Lower leg skin (tissue), 4 donors: ENCODE measurements around the gene SLC34A1. TPM values are rescaled to one million over a fixed set of nuclear protein-coding genes. Genes with fewer than 3 reads are reported as not detected.
A peak's percentile ranks its signal among the peaks of the same experiment; 100 is the strongest.

ENCODE experiments used
- DNase-seq, 2 donors: peaks; one replicate each; pipeline ENCODE4 v3.0.0-alpha.2; 2019; ENCODE audit warnings: low spot score in 2 of 2
- H3K4me3 ChIP-seq: fragments of 200-600 bp; sonication (generic); 2 replicates; pipeline ENCODE4 v1.5.1; 2017; ENCODE audit warnings: mild to moderate bottlenecking, low read depth; ENCODE audit not compliant: poor library complexity, severe bottlenecking
- CTCF ChIP-seq, 3 donors: fragments of 450-650 bp; IDR thresholded peaks; one replicate each; pipeline ENCODE4 v1.5.1; 2016; ENCODE audit warnings: antibody characterized with exemption in 3 of 3, mild to moderate bottlenecking in 3 of 3, moderate library complexity in 2 of 3
- POLR2A ChIP-seq, 2 donors: fragments of 450-650 bp; IDR thresholded peaks; one replicate each; pipeline ENCODE4 v1.6.1; 2016 to 2017; ENCODE audit warnings: antibody characterized with exemption in 2 of 2, mild to moderate bottlenecking in 1 of 2, moderate library complexity in 1 of 2
- WGBS, 2 donors: methylation state at CpG; one replicate each; pipeline ENCODE4 v1.1.5; 2018; 5-methylcytosine and 5-hydroxymethylcytosine counted together
- intact Hi-C: fragments of 100-400 bp; cut with DNase I; formaldehyde crosslinking; loops from one replicate; pipeline ENCODE4 v1.15.0; 2023; ENCODE audit warnings: low total_unique reads
- total RNA-seq, 4 donors: library from RNA; depleted of rRNA; stranded (reverse); fragments of >200 nt; gene quantifications; one replicate each; pipeline ENCODE4 v1.1.0, GENCODE V29; 2016

The SLC34A1 gene
- total RNA-seq, 4 donors from 2014 or later, result 0.12 to 0.39 TPM; not detected in 2

- TF ChIP-seq CTCF (IDR thresholded peaks at IDR 0.05) (no peak), POLR2A (IDR thresholded peaks at IDR 0.05) (no peak)
- no peak overlapping the region for H3K4me3 ChIP-seq
- DNase-seq, result no peak
- intact Hi-C loops, result no loop called here
- WGBS, 2 donors, result 56 to 65% methylated on average over 10 of the region's 10 CpGs
Observed at GRCh38 chr5:177388521-177389052, 4.4 kb downstream of the SLC34A1 start.

GRCh38 chr5:177389241-177390169 is 5.3 kb downstream of the SLC34A1 start:
- 13 to 16% methylated on average over 21 of the region's 21 CpGs for WGBS, 2 donors
- TF ChIP-seq CTCF (IDR thresholded peaks at IDR 0.05) (no peak), POLR2A (IDR thresholded peaks at IDR 0.05) (no peak)
- no peak overlapping the region for H3K4me3 ChIP-seq
- no peak for DNase-seq
- intact Hi-C loops, result loop anchor here (2.0 kb wide), 1 partner anchor 41 kb away; no protein-coding TSS in a partner anchor

- intact Hi-C loops, result loop anchor here (1.0 to 2.0 kb wide), 2 partner anchors 36 to 40 kb away; partner anchors contain the start of gene GRK6
- no peak for TF ChIP-seq POLR2A (IDR thresholded peaks at IDR 0.05)
- TF ChIP-seq CTCF (IDR thresholded peaks at IDR 0.05), result peak in 1 of 3 donors; percentile 67
- DNase-seq, result peak; percentile 82 to 96
- 21 to 22% methylated on average over 12 to 13 of the region's 13 CpGs for WGBS, 2 donors
- no peak overlapping the region for H3K4me3 ChIP-seq
Observed at GRCh38 chr5:177390363-177391300, 6.4 kb downstream of the SLC34A1 start.

GRCh38 chr5:177392765-177393164 is 8.5 kb downstream of the SLC34A1 start:
- no peak for DNase-seq
- TF ChIP-seq CTCF (IDR thresholded peaks at IDR 0.05) (no peak), POLR2A (IDR thresholded peaks at IDR 0.05) (no peak)
- H3K4me3 ChIP-seq, result no peak overlapping the region
- intact Hi-C loops, result no loop called here
- 75 to 87% methylated on average over 5 of the region's 5 CpGs for WGBS, 2 donors

- WGBS, 2 donors, result 73 to 84% methylated on average over 1 of the region's 1 CpG
- no peak overlapping the region for H3K4me3 ChIP-seq
- no peak for DNase-seq
- intact Hi-C loops, result no loop called here
- TF ChIP-seq POLR2A (IDR thresholded peaks at IDR 0.05), result no peak
- no peak for TF ChIP-seq CTCF (IDR thresholded peaks at IDR 0.05)
Observed at GRCh38 chr5:177393206-177393765, 9.1 kb downstream of the SLC34A1 start.
